GM18508 (cell line): ENCODE measurements around the gene ZDHHC3.
"Not testable (repeated sequence)": the region's sequence is repeated elsewhere in the genome, so short reads cannot be mapped to it uniquely, and the experiment has no call there.

ENCODE experiments used
- ATAC-seq: cut with Tn5 transposase; IDR thresholded peaks from one replicate; pipeline ENCODE4 v1.9.1; 2021; ENCODE audit warnings: moderate number of reproducible peaks; ENCODE audit not compliant: insufficient read depth, unreplicated experiment

Gene ZDHHC3

GRCh38 chr3:44968447-44968858 lies 7.5 kb downstream of the ZDHHC3 start:
- ATAC-seq, result no peak

- no peak for ATAC-seq
Measured at GRCh38 chr3:44966795-44967278, 9.1 kb downstream of the ZDHHC3 start.

GRCh38 chr3:44965165-44965564 lies 10.8 kb downstream of the ZDHHC3 start:
- no peak for ATAC-seq

GRCh38 chr3:44963571-44964325 lies 12.2 kb downstream of the ZDHHC3 start:
- no peak for ATAC-seq

- ATAC-seq, result no peak
Measured at GRCh38 chr3:44962621-44963393, 13.2 kb downstream of the ZDHHC3 start.

- ATAC-seq, result no peak
Measured at GRCh38 chr3:44961888-44962287, 14.1 kb downstream of the ZDHHC3 start.

GRCh38 chr3:44960387-44961026 lies 15.5 kb downstream of the ZDHHC3 start:
- ATAC-seq, result no peak

- ATAC-seq, result no peak
Measured at GRCh38 chr3:44958386-44958785, 17.6 kb downstream of the ZDHHC3 start.

GRCh38 chr3:44957986-44958385 lies 18.0 kb downstream of the ZDHHC3 start:
- no peak for ATAC-seq

GRCh38 chr3:44955917-44956316 lies 20.1 kb downstream of the ZDHHC3 start:
- ATAC-seq, result no peak

GRCh38 chr3:44954962-44955361 lies 21.0 kb downstream of the ZDHHC3 start:
- ATAC-seq, result no peak

GRCh38 chr3:44954304-44954703 lies 21.7 kb downstream of the ZDHHC3 start:
- no peak for ATAC-seq

GRCh38 chr3:44952689-44953088 lies 23.3 kb downstream of the ZDHHC3 start:
- no peak for ATAC-seq

GRCh38 chr3:44950275-44950734 lies 25.7 kb downstream of the ZDHHC3 start:
- no peak for ATAC-seq

GRCh38 chr3:44949770-44950169 lies 26.2 kb downstream of the ZDHHC3 start:
- not testable (repeated sequence) for ATAC-seq

- no peak for ATAC-seq
Measured at GRCh38 chr3:44948239-44948638, 27.7 kb downstream of the ZDHHC3 start.

GRCh38 chr3:44942202-44942921 lies 33.6 kb downstream of the ZDHHC3 start:
- no peak for ATAC-seq

GRCh38 chr3:44939581-44940036 lies 36.4 kb downstream of the ZDHHC3 start:
- ATAC-seq, result no peak

GRCh38 chr3:44932986-44933944 lies 42.7 kb downstream of the ZDHHC3 start:
- ATAC-seq, result no peak
